SH-SY5Y (cell line): ENCODE data around the gene GSDME.

Experiments used
- GATA2 ChIP-seq: IDR thresholded peaks from 2 replicates; pipeline ENCODE4 v1.6.1; 2011; ENCODE audit warnings: mild to moderate bottlenecking, low read depth, low read length
- GATA3 ChIP-seq: IDR thresholded peaks from 2 replicates; pipeline ENCODE4 v1.6.1; 2011; ENCODE audit warnings: low read depth, mild to moderate bottlenecking, low read length, moderate library complexity

Gene GSDME

GRCh38 chr7:24713039-24713793 is 44.0 kb downstream of the GSDME start:
- TF ChIP-seq GATA3 (no peak), GATA2 (no peak)

- TF ChIP-seq GATA3, result no peak
- no peak for TF ChIP-seq GATA2
Observed at GRCh38 chr7:24709585-24710360, 47.5 kb downstream of the GSDME start.

- TF ChIP-seq GATA3 (no peak), GATA2 (no peak)
Observed at GRCh38 chr7:24709051-24709450, 48.2 kb downstream of the GSDME start.

- TF ChIP-seq GATA2, result no peak
- TF ChIP-seq GATA3, result no peak
Observed at GRCh38 chr7:24707988-24708615, 49.2 kb downstream of the GSDME start.

GRCh38 chr7:24706211-24707170 is 50.8 kb downstream of the GSDME start:
- no peak for TF ChIP-seq GATA3
- TF ChIP-seq GATA2, result no peak

GRCh38 chr7:24705461-24705954 is 51.8 kb downstream of the GSDME start:
- no peak for TF ChIP-seq GATA2
- TF ChIP-seq GATA3, result no peak

GRCh38 chr7:24704311-24704710 is 53.0 kb downstream of the GSDME start:
- no peak for TF ChIP-seq GATA3
- no peak for TF ChIP-seq GATA2

GRCh38 chr7:24703296-24703695 is 54.0 kb downstream of the GSDME start:
- TF ChIP-seq GATA2, result no peak
- TF ChIP-seq GATA3, result no peak

GRCh38 chr7:24702755-24703154 is 54.5 kb downstream of the GSDME start:
- TF ChIP-seq GATA3, result no peak
- TF ChIP-seq GATA2, result no peak

- TF ChIP-seq GATA3 (no peak), GATA2 (no peak)
Observed at GRCh38 chr7:24701261-24702235, 55.7 kb downstream of the GSDME start.

GRCh38 chr7:24700521-24701260 is 56.6 kb downstream of the GSDME start:
- TF ChIP-seq GATA2 (no peak), GATA3 (no peak)
